ENCODE results near the gene DEAF1. TPM values are rescaled to one million over a fixed set of nuclear protein-coding genes. Genes with fewer than 3 reads are reported as not detected.

The DEAF1 gene
- total and polyA plus RNA-seq, 2 experiments from 2014 or later: 42.6 to 47.8 TPM

DNA sequence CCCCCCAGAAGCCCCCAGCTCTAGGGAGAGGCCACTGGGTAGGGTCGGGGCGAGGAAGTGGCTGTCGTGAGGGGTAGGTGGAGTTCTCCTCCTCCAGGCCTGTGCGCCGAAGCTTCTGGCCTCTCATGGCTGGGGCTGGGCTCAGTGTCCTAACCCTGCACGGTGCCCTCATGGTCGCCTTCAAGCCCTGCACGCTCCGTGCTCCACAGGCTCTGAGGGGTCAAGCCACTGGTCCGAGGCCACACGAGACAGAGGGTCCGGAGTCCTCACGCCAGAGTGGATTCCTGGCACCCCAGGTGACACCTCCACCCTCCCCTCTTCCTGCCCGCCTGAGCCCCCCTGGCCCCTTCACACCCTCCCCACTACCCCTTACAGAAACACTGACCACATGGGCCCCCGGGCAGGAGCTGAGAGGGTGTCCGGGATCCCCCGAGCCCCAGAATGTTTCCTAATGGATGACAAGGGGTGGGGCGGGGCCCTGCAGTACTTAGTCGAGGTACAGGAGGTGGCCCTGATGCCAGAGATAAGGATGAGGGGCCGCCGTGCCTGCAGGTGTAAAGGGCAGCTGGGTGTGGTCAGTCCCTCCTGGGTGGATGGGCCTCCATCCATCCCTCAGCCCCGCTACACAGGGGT lies 69.3 kb downstream of the DEAF1 start:
- ATAC-seq: peak; percentile 10
- H3K27ac ChIP-seq (ENCODE audit: low read depth): no peak overlapping the region
- no peak overlapping the region for H2AFZ ChIP-seq
- H3K4me3 Mint-ChIP-seq: no peak overlapping the region
- peaks cover 32% of the 10 kb centered on the region for H3K27me3 Mint-ChIP-seq (ENCODE audit: insufficient read depth, low read depth, poor library complexity)
- peaks cover 21% of the 10 kb centered on the region for H3K4me1 Mint-ChIP-seq
- H3K9me3 Mint-ChIP-seq: peaks cover 15% of the 10 kb centered on the region
- TF ChIP-seq ZNF114 (CRISPR knock-in tag; IDR thresholded peaks at IDR 0.05): no peak
- TF ChIP-seq EZH2phosphoT487 (IDR thresholded peaks at IDR 0.05; ENCODE audit: unreplicated experiment): no peak
- no peak for TF ChIP-seq STAT1 (IDR thresholded peaks at IDR 0.05; ENCODE audit: unreplicated experiment)
- no peak for TF ChIP-seq POLR2AphosphoS5 (IDR thresholded peaks at IDR 0.05; ENCODE audit: low read depth)
- TF ChIP-seq CREB1 (CRISPR knock-in tag; IDR thresholded peaks at IDR 0.05; ENCODE audit: low read depth): no peak
- TF ChIP-seq, protein P1, sequence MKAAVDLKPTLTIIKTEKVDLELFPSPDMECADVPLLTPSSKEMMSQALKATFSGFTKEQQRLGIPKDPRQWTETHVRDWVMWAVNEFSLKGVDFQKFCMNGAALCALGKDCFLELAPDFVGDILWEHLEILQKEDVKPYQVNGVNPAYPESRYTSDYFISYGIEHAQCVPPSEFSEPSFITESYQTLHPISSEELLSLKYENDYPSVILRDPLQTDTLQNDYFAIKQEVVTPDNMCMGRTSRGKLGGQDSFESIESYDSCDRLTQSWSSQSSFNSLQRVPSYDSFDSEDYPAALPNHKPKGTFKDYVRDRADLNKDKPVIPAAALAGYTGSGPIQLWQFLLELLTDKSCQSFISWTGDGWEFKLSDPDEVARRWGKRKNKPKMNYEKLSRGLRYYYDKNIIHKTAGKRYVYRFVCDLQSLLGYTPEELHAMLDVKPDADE (IDR thresholded peaks at IDR 0.05): no peak
- TF ChIP-seq, protein P2, sequence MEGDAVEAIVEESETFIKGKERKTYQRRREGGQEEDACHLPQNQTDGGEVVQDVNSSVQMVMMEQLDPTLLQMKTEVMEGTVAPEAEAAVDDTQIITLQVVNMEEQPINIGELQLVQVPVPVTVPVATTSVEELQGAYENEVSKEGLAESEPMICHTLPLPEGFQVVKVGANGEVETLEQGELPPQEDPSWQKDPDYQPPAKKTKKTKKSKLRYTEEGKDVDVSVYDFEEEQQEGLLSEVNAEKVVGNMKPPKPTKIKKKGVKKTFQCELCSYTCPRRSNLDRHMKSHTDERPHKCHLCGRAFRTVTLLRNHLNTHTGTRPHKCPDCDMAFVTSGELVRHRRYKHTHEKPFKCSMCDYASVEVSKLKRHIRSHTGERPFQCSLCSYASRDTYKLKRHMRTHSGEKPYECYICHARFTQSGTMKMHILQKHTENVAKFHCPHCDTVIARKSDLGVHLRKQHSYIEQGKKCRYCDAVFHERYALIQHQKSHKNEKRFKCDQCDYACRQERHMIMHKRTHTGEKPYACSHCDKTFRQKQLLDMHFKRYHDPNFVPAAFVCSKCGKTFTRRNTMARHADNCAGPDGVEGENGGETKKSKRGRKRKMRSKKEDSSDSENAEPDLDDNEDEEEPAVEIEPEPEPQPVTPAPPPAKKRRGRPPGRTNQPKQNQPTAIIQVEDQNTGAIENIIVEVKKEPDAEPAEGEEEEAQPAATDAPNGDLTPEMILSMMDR (conservative IDR thresholded peaks at IDR 0.05; ENCODE audit: low read depth in 2 of 2): no peak
- no peak for TF ChIP-seq NANOG (IDR thresholded peaks at IDR 0.05; ENCODE audit: borderline replicate concordance)
- H3K4me1 ChIP-seq (ENCODE audit: insufficient read depth): peaks cover 4% of the 10 kb centered on the region; the same call in 1 of the 2 replicates
- H3K36me3 Mint-ChIP-seq (ENCODE audit: low read depth): peaks cover 3% of the 10 kb centered on the region; the same call in 1 of the 3 replicates
- 0 out of 2 replicates have a peak, but pooled peaks cover 9% of the 10 kb centered on the region for H3F3A ChIP-seq (replicated peaks; ENCODE audit: low read depth)
- H3K4me3 ChIP-seq: no peak overlapping the region
- H3K79me2 ChIP-seq (replicated peaks; ENCODE audit: insufficient read depth): no peaks in the 10 kb centered on the region
- DNase-seq (ENCODE audit: low spot score): no peak
- no peak overlapping the region for H3K4me2 ChIP-seq
- peaks cover 24% of the 10 kb centered on the region for H3K27me3 ChIP-seq (ENCODE audit: insufficient read depth)
- no peaks in the 10 kb centered on the region for H3K9me2 ChIP-seq (ENCODE audit: insufficient read depth)
- H3K27ac Mint-ChIP-seq: no peak overlapping the region
- no peaks in the 10 kb centered on the region for H4K20me1 ChIP-seq (replicated peaks; ENCODE audit: insufficient read depth)
- H3K36me3 ChIP-seq (ENCODE audit: insufficient read depth): no peaks in the 10 kb centered on the region

DNA sequence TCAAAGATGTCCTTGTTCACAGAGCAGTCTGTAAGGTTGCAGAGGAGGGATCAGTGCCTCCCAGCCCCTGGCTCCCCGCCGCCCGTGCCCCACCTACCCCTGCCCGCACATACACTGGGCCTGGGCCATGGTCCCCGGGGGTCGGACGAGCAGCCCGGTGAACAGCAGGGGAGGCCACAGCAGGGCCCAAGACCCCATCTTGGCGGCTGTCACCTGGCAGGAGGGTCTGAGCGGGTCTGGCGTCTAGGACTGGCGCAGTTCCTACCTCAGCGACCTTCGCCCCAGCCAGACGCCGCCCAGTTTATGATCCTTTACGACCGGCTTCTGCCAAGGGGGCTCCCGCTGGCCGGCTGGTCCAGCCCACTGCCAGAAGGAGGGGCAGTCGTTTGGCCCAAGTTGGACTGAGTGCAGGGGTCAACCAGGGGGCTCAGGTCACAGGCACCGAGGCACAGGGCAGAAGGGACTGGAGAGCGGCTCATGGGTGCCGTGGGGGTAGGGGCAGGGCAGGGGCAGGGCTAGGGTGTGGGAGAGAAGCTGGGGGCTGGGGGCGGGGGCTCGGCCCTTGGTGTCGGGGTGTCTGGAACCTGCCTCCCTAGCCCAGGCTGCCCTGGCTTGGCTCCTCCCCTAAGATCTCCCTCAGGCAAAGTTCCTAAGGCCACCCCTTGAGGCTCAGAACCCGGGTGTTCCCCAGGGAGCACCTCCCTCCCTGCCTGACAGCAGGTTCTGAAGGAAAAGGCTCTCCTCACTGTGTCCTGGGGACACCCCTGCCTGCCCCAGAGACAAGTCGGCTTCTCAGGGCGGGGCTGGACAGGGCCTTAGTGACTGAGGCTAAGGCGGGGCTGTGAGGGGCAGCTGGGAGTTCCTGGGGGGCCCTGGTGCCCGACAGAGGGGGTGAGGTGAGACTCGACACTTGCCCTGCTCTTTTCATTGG lies 70.1 kb downstream of the DEAF1 start, which contains the start of gene CDHR5:
TSS of gene CDHR5 (minus strand) at position 251 of the 931 bp plus-strand sequence. CDS start at position 198, 53 bp downstream.
- Mint-ChIP-seq H3K27me3 (ENCODE audit: insufficient read depth, low read depth, poor library complexity) (peaks cover 32% of the 10 kb centered on the region), H3K4me3 (no peak within 1 kb of the TSS), H3K36me3 (ENCODE audit: low read depth) (peaks cover 3% of the 10 kb centered on the region; the same call in 1 of the 3 replicates), H3K4me1 (peaks cover 21% of the 10 kb centered on the region), H3K9me3 (peaks cover 15% of the 10 kb centered on the region), H3K27ac (no peak within 1 kb of the TSS)
- Histone ChIP-seq H3F3A (replicated peaks; ENCODE audit: low read depth) (0 out of 2 replicates have a peak, but pooled peaks cover 9% of the 10 kb centered on the region), H3K36me3 (ENCODE audit: insufficient read depth) (no peaks in the 10 kb centered on the region), H3K9me2 (ENCODE audit: insufficient read depth) (no peaks in the 10 kb centered on the region), H3K27me3 (ENCODE audit: insufficient read depth) (peaks cover 24% of the 10 kb centered on the region), H3K4me2 (no peak within 1 kb of the TSS), H3K4me1 (ENCODE audit: insufficient read depth) (peaks cover 4% of the 10 kb centered on the region; the same call in 1 of the 2 replicates), H4K20me1 (replicated peaks; ENCODE audit: insufficient read depth) (no peaks in the 10 kb centered on the region), H3K27ac (ENCODE audit: low read depth) (no peak within 1 kb of the TSS), H3K4me3 (no peak within 1 kb of the TSS), H3K79me2 (replicated peaks; ENCODE audit: insufficient read depth) (no peaks in the 10 kb centered on the region), H2AFZ (no peak within 1 kb of the TSS)
- DNase-seq (ENCODE audit: low spot score): no peak
- peak; percentile 7 for ATAC-seq
- TF ChIP-seq, protein P2 (conservative IDR thresholded peaks at IDR 0.05; ENCODE audit: low read depth in 2 of 2): no peak
- TF ChIP-seq JUNB (IDR thresholded peaks at IDR 0.05; ENCODE audit: unreplicated experiment) (no peak), STAT1 (IDR thresholded peaks at IDR 0.05; ENCODE audit: unreplicated experiment) (no peak), CREB1 (CRISPR knock-in tag; IDR thresholded peaks at IDR 0.05; ENCODE audit: low read depth) (no peak), ZNF331 (CRISPR knock-in tag; IDR thresholded peaks at IDR 0.05; ENCODE audit: low read depth) (no peak)
- TF ChIP-seq, protein P3, sequence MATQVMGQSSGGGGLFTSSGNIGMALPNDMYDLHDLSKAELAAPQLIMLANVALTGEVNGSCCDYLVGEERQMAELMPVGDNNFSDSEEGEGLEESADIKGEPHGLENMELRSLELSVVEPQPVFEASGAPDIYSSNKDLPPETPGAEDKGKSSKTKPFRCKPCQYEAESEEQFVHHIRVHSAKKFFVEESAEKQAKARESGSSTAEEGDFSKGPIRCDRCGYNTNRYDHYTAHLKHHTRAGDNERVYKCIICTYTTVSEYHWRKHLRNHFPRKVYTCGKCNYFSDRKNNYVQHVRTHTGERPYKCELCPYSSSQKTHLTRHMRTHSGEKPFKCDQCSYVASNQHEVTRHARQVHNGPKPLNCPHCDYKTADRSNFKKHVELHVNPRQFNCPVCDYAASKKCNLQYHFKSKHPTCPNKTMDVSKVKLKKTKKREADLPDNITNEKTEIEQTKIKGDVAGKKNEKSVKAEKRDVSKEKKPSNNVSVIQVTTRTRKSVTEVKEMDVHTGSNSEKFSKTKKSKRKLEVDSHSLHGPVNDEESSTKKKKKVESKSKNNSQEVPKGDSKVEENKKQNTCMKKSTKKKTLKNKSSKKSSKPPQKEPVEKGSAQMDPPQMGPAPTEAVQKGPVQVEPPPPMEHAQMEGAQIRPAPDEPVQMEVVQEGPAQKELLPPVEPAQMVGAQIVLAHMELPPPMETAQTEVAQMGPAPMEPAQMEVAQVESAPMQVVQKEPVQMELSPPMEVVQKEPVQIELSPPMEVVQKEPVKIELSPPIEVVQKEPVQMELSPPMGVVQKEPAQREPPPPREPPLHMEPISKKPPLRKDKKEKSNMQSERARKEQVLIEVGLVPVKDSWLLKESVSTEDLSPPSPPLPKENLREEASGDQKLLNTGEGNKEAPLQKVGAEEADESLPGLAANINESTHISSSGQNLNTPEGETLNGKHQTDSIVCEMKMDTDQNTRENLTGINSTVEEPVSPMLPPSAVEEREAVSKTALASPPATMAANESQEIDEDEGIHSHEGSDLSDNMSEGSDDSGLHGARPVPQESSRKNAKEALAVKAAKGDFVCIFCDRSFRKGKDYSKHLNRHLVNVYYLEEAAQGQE (IDR thresholded peaks at IDR 0.05; ENCODE audit: unreplicated experiment): no peak

Measured in GM23338 (cell line).